NT2/D1 (cell line): Measurements from ENCODE around the gene ARPP21.
"Not testable (repeated sequence)": the region's sequence is repeated elsewhere in the genome, so short reads cannot be mapped to it uniquely, and the experiment has no call there.

Experiments used
- SUZ12 ChIP-seq: IDR thresholded peaks from 2 replicates; pipeline ENCODE4 v1.6.1; 2011; ENCODE audit not compliant: insufficient read length, insufficient read depth; ENCODE audit errors: extremely low read depth
- YY1 ChIP-seq: IDR thresholded peaks from 2 replicates; pipeline ENCODE4 v1.6.1; 2011; ENCODE audit not compliant: insufficient read length, insufficient read depth
- ZNF274 ChIP-seq: IDR thresholded peaks from 2 replicates; pipeline ENCODE4 v1.6.1; 2011; ENCODE audit warnings: mild to moderate bottlenecking, low read depth, low read length

DNA sequence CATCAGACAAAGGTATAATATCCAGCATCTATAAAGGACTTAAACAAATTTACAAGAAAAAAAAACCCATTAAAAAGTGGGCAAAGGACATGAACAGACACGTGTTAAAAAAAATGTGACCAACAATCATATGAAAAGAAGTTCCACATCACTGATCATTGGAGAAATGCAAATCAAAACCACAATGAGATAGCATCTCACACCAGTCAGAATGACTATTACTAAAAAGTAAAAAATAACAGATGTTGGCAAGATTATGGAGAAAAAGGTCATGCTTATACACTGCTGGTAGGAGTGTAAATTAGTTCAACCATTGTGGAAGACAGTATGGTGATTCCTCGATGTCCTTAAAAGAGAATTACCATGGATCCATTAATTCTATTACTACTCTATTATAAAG lies 19.1 kb upstream of the ARPP21 start:
- TF ChIP-seq YY1, ZNF274, SUZ12: not testable (repeated sequence)
